Measurements from ENCODE around the gene ZDHHC18.

Gene ZDHHC18

DNA sequence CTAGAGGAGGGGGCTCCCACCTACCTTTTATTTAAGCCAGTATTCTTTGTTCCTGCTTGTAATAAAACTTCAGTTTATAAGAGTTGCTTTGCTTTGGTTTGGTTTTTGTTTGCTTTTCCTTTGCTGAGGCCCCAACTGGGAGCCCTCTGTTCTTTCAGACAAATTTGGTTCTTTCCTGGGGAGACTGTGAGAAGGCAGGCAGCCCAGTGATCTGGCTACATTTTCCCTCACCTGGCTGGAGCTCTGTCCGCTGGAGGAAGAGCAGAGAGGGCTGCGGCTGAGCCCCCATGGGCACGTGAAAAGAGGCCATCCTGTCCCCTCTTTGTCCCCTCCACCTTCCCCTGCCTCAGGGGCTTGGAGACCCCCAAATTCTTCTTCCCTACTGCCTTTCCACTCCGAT, 29.1 kb downstream of the ZDHHC18 start:
- H3K27ac ChIP-seq (ENCODE audit: low read length), result no peak overlapping the region
- H3K27me3 ChIP-seq (ENCODE audit: control insufficient read depth, insufficient read depth, low read length), result no peaks in the 10 kb centered on the region
- H3K36me3 ChIP-seq (ENCODE audit: control insufficient read depth, low read depth, low read length), result peaks cover 15% of the 10 kb centered on the region
- no peak overlapping the region for H3K4me3 ChIP-seq (ENCODE audit: low read length)
- no peaks in the 10 kb centered on the region for H3K9me3 ChIP-seq (ENCODE audit: control insufficient read depth, low read depth, low read length)
- no peaks in the 10 kb centered on the region for H3K4me1 ChIP-seq (ENCODE audit: control insufficient read depth, low read depth, low read length)
- no peak overlapping the region for H3K9ac ChIP-seq (ENCODE audit: low read length)

DNA sequence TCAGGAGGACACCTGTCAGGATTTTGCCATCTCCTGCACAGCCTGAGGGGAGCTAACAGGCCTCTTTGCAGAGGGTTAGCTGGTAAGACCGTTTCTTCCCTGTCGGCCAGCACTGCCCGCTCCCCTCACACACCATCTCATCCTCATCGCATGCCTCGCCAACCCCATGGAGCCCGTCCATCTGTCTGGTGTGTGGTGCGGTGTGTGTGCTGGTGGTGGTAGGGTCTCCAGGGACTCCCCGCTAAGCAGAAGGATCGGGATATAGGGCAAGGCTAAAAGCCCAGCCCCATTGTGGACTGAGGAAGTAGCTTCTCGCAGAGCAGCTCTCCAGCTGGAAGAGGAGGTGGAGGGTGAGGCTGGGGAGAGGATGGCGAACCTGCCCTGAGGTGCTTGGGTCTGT, 29.7 kb downstream of the ZDHHC18 start:
- Histone ChIP-seq H3K36me3 (ENCODE audit: control insufficient read depth, low read depth, low read length) (peaks cover 9% of the 10 kb centered on the region), H3K9me3 (ENCODE audit: control insufficient read depth, low read depth, low read length) (no peaks in the 10 kb centered on the region), H3K9ac (ENCODE audit: low read length) (no peak overlapping the region), H3K4me1 (ENCODE audit: control insufficient read depth, low read depth, low read length) (no peaks in the 10 kb centered on the region), H3K27me3 (ENCODE audit: control insufficient read depth, insufficient read depth, low read length) (no peaks in the 10 kb centered on the region), H3K27ac (ENCODE audit: low read length) (no peak overlapping the region), H3K4me3 (ENCODE audit: low read length) (no peak overlapping the region)

DNA sequence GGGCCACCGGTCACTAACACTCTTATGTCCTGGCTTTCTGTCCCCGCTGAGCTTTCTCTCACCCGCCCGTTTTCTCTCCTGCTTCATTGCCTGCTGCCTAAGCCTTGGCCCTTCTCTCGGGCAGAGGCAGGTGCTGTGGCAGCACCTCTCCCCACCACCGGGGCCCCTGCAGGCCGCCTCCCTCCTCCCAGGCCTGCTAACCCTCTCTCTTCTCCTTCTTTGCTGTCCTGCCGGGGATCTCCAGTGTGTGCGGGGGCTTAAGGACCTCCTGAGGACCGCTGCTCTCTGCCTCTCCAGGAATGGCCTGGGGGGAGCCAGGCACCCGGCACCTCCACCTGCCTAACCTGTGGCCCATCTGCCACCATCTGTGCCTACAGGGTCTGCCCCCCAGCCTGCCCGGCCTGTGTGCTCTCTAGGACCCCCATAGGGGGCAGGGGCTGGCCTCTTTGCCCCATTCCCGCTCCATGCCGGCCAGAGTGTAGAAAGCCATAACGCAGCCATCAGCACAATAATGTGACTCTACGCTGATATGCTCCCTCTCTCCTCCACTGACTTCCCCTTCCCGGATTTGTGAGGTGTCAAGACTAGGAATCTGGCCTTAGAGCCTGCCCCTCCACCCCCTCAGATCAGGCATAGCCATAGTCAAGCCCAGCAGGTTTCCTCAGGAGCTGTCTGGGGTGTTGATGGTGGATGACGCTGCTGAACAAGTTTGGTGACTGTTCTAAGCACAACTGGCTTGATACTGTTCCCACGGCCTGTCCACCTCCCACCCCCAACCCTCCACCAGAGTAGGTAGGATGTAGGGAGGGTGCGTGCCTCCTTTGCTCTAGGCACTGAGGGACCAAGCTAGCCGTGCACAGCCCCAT, 30.3 kb downstream of the ZDHHC18 start:
- no peak overlapping the region for H3K4me3 ChIP-seq (ENCODE audit: low read length)
- no peak overlapping the region for H3K9ac ChIP-seq (ENCODE audit: low read length)
- no peak overlapping the region for H3K27ac ChIP-seq (ENCODE audit: low read length)
- H3K27me3 ChIP-seq (ENCODE audit: control insufficient read depth, insufficient read depth, low read length), result no peaks in the 10 kb centered on the region
- no peaks in the 10 kb centered on the region for H3K9me3 ChIP-seq (ENCODE audit: control insufficient read depth, low read depth, low read length)
- H3K36me3 ChIP-seq (ENCODE audit: control insufficient read depth, low read depth, low read length), result peaks cover 3% of the 10 kb centered on the region
- H3K4me1 ChIP-seq (ENCODE audit: control insufficient read depth, low read depth, low read length), result no peaks in the 10 kb centered on the region

DNA sequence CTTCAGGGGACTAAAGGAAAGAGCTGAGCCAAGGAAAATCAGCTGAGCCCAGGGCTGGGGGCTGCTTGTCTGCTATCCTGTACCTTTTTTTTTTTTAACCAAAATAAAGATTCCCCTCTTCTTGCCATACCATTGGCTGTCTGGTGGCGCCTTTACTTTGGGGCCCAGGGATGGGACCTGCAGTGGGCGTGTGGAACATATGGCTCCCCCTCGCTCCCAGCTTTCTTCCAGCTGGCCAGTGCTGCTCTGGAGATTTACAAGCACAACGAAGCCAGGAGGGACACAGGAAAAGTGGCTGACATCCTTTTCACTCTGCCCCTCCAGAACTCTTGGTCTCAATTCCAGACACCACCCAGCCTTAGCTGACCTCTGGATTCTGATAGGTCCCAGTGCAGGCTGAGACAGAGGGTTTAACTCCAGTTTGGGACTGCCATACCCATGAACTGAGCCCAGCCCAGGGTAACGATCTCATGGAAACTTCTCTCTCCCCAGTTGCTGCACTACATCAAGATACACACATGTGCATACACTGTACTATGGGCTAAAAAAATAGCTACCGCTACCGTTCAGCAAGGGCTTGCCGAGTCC, 31.1 kb downstream of the ZDHHC18 start:
- Histone ChIP-seq H3K36me3 (ENCODE audit: control insufficient read depth, low read depth, low read length) (no peaks in the 10 kb centered on the region), H3K27ac (ENCODE audit: low read length) (no peak overlapping the region), H3K4me3 (ENCODE audit: low read length) (no peak overlapping the region), H3K9me3 (ENCODE audit: control insufficient read depth, low read depth, low read length) (no peaks in the 10 kb centered on the region), H3K27me3 (ENCODE audit: control insufficient read depth, insufficient read depth, low read length) (no peaks in the 10 kb centered on the region), H3K4me1 (ENCODE audit: control insufficient read depth, low read depth, low read length) (peaks cover 5% of the 10 kb centered on the region), H3K9ac (ENCODE audit: low read length) (no peak overlapping the region)

DNA sequence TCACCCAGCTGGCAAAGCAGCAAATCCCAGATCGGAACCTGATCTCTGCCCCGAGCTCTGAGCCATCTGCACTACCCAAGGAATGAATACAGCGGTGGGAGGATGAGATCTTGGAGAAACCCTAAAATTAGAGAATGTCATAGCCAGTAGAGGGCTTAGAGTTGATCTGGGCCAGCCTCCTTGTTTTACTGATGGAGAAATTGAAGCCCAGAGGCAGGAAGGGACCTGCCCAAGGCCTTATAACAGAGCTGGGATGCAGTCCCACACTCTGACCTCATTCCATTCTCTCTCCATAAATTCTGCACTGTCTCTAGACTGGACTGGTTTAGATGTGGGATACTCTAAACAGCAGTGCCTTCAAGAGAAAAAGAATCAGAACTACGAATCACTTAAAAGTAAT, 31.7 kb downstream of the ZDHHC18 start:
- no peaks in the 10 kb centered on the region for H3K9me3 ChIP-seq (ENCODE audit: control insufficient read depth, low read depth, low read length)
- H3K27me3 ChIP-seq (ENCODE audit: control insufficient read depth, insufficient read depth, low read length), result no peaks in the 10 kb centered on the region
- no peak overlapping the region for H3K4me3 ChIP-seq (ENCODE audit: low read length)
- no peaks in the 10 kb centered on the region for H3K36me3 ChIP-seq (ENCODE audit: control insufficient read depth, low read depth, low read length)
- H3K27ac ChIP-seq (ENCODE audit: low read length), result no peak overlapping the region
- no peak overlapping the region for H3K9ac ChIP-seq (ENCODE audit: low read length)
- peaks cover 5% of the 10 kb centered on the region for H3K4me1 ChIP-seq (ENCODE audit: control insufficient read depth, low read depth, low read length)

DNA sequence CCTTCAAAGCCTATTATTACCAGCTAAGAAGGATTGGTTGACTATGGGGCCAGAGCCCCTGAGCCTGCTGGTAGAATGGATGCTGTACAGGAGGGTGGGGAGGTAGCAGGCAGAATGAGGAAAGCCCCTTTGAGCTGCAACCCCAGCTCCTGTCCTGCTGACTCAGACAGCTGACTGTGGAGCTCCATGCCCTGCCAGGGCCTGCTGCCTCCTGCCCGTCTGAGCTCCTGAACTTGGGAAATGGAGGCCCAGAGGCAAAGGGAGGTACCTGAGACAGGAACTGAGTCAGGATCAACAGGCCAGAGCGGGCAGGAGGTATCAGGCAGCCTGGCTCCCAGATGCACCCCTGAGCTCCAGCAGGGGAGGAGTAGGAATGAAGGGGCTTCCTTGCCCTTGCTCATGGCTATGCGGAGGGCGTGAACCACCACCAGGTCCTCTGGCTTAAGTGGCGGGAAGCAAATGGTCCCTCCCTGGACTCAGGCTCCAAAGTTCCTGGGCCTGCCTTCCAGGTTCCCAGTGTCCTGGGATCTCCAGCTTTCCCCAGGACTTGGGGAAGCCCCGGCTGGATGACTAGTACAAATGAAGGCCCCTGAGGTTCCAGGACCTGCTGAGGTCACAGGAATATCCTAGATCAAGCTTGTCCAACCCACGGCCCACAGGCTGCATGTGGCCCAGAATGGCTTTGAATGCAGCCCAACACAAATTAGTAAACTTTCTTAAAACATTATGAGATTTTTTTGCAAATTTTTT, 32.6 kb downstream of the ZDHHC18 start:
- H3K27ac ChIP-seq (ENCODE audit: low read length), result no peak overlapping the region
- no peaks in the 10 kb centered on the region for H3K9me3 ChIP-seq (ENCODE audit: control insufficient read depth, low read depth, low read length)
- no peak overlapping the region for H3K9ac ChIP-seq (ENCODE audit: low read length)
- H3K4me3 ChIP-seq (ENCODE audit: low read length), result no peak overlapping the region
- peaks cover 7% of the 10 kb centered on the region for H3K27me3 ChIP-seq (ENCODE audit: control insufficient read depth, insufficient read depth, low read length)
- peaks cover 5% of the 10 kb centered on the region for H3K4me1 ChIP-seq (ENCODE audit: control insufficient read depth, low read depth, low read length)
- H3K36me3 ChIP-seq (ENCODE audit: control insufficient read depth, low read depth, low read length), result no peaks in the 10 kb centered on the region

DNA sequence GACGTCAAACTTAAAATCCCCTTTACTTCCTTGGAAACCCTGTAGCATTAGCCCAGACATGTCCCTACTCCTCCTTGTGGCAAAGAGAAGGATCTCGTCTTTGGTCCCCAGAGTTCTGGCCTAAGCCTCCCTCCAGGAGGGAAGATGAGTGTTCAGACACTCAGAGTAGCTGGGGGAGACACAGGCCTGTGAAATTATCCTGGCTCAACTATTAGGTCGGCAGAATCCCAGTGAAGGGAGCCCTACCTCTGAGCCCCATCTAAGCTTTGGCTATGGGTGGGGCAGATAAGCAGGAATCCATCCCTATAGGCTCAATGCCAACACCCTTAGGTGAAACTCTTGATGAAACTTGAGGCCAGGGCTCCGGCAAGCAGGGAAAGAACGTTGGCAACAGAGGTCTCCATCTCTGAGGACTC, 34.8 kb downstream of the ZDHHC18 start:
- Histone ChIP-seq H3K9ac (ENCODE audit: low read length) (no peak overlapping the region), H3K9me3 (ENCODE audit: control insufficient read depth, low read depth, low read length) (no peaks in the 10 kb centered on the region), H3K4me1 (ENCODE audit: control insufficient read depth, low read depth, low read length) (peaks cover 5% of the 10 kb centered on the region), H3K27ac (ENCODE audit: low read length) (no peak overlapping the region), H3K36me3 (ENCODE audit: control insufficient read depth, low read depth, low read length) (no peaks in the 10 kb centered on the region), H3K27me3 (ENCODE audit: control insufficient read depth, insufficient read depth, low read length) (peaks cover 12% of the 10 kb centered on the region), H3K4me3 (ENCODE audit: low read length) (no peak overlapping the region)

DNA sequence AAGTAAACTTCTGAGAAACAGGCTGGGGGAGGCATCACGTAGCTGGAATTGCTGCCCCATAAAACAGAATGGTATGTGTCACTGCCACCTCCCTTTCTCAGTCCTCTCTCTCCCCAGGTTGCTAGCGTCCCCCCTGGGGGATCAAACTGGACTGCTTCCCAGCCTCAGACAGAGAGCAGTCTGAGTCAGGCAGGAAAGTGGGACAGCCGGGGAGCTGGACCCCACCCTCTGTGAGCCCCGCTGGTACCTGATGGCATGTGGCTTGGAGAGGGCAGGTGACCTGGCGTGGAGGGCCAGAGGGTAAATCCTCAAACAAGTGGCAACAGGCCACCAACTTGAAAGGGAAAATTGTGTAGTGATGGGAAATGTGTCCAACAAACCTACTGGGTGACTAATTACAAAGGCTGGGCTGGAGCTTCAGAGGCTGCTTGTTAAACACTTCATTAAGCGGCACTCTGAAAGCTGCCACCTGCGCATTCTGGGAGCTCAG, 35.4 kb downstream of the ZDHHC18 start:
- Histone ChIP-seq H3K9ac (ENCODE audit: low read length) (no peak overlapping the region), H3K27ac (ENCODE audit: low read length) (no peak overlapping the region), H3K4me3 (ENCODE audit: low read length) (no peak overlapping the region), H3K9me3 (ENCODE audit: control insufficient read depth, low read depth, low read length) (no peaks in the 10 kb centered on the region), H3K36me3 (ENCODE audit: control insufficient read depth, low read depth, low read length) (no peaks in the 10 kb centered on the region), H3K4me1 (ENCODE audit: control insufficient read depth, low read depth, low read length) (peaks cover 5% of the 10 kb centered on the region), H3K27me3 (ENCODE audit: control insufficient read depth, insufficient read depth, low read length) (peaks cover 12% of the 10 kb centered on the region)

DNA sequence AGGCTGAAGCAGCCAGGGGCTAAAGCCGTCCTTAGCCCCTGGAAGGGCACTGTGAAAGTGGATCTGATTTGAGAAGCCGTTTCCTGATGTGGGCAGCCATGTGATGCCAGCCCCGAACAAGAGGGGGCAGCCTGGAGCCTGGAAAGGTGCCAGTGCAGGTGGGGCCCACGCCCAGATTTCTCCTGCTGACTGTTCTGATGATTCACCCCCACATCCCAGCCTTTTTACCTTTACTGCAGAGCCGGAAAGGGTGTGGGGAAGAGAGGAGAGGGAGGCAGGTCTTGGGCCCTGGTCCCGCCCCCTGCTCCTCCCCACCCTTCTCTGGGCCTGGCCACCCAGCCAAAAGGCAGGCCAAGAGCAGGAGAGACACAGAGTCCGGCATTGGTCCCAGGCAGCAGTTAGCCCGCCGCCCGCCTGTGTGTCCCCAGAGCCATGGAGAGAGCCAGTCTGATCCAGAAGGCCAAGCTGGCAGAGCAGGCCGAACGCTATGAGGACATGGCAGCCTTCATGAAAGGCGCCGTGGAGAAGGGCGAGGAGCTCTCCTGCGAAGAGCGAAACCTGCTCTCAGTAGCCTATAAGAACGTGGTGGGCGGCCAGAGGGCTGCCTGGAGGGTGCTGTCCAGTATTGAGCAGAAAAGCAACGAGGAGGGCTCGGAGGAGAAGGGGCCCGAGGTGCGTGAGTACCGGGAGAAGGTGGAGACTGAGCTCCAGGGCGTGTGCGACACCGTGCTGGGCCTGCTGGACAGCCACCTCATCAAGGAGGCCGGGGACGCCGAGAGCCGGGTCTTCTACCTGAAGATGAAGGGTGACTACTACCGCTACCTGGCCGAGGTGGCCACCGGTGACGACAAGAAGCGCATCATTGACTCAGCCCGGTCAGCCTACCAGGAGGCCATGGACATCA, 36.5 kb downstream of the ZDHHC18 start, which contains the start of gene SFN:
SFN (plus strand) TSS at position 369 of the 904 bp plus-strand sequence; CDS start at position 433, 64 bp downstream.
- Histone ChIP-seq H3K27me3 (ENCODE audit: control insufficient read depth, insufficient read depth, low read length) (peaks cover 12% of the 10 kb centered on the region), H3K27ac (ENCODE audit: low read length) (no peak within 1 kb of the TSS), H3K4me3 (ENCODE audit: low read length) (no peak within 1 kb of the TSS), H3K9ac (ENCODE audit: low read length) (no peak within 1 kb of the TSS), H3K36me3 (ENCODE audit: control insufficient read depth, low read depth, low read length) (no peaks in the 10 kb centered on the region), H3K9me3 (ENCODE audit: control insufficient read depth, low read depth, low read length) (no peaks in the 10 kb centered on the region), H3K4me1 (ENCODE audit: control insufficient read depth, low read depth, low read length) (peaks cover 5% of the 10 kb centered on the region)

DNA sequence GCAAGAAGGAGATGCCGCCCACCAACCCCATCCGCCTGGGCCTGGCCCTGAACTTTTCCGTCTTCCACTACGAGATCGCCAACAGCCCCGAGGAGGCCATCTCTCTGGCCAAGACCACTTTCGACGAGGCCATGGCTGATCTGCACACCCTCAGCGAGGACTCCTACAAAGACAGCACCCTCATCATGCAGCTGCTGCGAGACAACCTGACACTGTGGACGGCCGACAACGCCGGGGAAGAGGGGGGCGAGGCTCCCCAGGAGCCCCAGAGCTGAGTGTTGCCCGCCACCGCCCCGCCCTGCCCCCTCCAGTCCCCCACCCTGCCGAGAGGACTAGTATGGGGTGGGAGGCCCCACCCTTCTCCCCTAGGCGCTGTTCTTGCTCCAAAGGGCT, 37.2 kb downstream of the ZDHHC18 start:
- no peak overlapping the region for H3K9ac ChIP-seq (ENCODE audit: low read length)

More for the DNA sequence above, 37.2 kb downstream of the ZDHHC18 start:
- no peak overlapping the region for H3K4me3 ChIP-seq (ENCODE audit: low read length)
- H3K27ac ChIP-seq (ENCODE audit: low read length), result no peak overlapping the region
- H3K4me1 ChIP-seq (ENCODE audit: control insufficient read depth, low read depth, low read length), result peaks cover 5% of the 10 kb centered on the region
- peaks cover 12% of the 10 kb centered on the region for H3K27me3 ChIP-seq (ENCODE audit: control insufficient read depth, insufficient read depth, low read length)
- H3K36me3 ChIP-seq (ENCODE audit: control insufficient read depth, low read depth, low read length), result no peaks in the 10 kb centered on the region
- no peaks in the 10 kb centered on the region for H3K9me3 ChIP-seq (ENCODE audit: control insufficient read depth, low read depth, low read length)
